ENCODE data around the gene DIS3L2.
"Not testable (repeated sequence)": the region's sequence is repeated elsewhere in the genome, so short reads cannot be mapped to it uniquely, and the experiment has no call there.

DIS3L2 gene

DNA sequence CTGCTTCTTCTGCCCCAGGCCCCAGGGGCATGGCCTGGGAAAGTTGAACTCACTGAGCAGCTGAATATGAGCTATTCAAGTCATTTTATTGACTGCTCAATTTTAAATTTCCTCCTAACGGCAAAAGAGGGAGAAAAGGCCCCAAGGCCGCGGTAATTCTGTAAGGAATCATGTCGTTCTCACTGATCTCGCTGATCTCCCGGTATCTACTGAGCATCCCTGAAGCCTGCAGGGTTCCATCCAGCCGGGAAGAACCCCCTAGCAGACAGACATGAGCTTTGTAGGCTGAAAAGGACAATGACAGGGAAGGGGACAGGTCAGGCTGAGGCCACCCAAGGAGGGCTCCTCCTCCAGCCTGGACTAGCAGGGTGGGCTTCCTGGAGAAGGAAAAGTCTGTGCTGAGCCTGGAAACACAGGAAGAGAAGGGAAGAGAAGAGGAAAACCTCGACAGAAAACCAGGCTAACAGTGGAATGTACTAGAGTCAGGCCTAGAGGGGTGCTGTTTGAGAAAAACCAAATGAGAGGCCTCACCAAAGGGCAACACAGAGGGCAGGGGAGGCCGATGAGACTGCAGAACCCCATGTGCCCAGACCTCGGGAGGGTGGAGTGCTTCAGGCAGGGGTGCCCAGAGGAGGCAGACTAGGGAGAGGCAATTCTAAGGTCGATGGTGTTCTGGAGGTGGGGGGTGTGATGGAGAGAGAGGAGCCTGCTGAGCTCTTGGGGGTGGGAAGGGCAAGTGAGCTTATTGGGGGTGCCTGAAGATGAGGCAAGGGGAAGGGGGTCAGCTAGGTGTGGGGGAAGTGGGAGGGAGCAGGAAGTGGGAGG lies 32.4 kb upstream of the DIS3L2 start:
- DNase-seq (ENCODE audit: low read depth in 2 of 2, low spot score in 1 of 2): no peak

DNA sequence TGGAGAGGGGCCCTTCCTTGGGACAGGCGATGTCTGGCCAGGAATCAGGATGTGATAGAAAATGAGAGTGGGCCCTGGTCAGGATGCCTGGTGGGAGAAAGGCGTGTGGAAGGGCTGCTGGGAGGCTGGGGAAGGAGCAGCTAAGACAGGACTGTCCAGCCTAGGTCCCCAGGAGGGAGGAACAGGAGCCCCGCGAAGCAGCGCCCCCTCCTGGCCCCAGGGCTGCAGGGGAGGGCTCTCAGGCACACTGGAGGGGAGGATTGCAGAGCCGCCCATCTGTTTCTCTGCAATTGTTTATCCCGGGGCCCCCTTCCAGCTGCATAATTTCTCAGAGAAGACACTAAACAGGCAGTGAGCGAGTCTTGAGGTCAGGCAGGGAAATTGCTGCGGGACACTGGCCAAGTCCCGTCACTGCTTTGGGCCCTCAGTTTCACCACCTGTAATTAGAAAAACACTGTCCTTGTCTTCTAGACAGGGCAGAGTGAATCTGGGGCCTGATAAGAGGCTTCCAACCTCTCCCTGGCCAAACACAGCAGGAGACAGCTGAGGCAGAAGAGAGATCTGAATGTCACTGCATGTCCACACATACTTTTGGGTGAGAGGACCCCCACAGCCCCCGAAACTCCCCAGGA lies 31.4 kb upstream of the DIS3L2 start:
- DNase-seq (ENCODE audit: low read depth in 2 of 2, low spot score in 1 of 2): no peak

DNA sequence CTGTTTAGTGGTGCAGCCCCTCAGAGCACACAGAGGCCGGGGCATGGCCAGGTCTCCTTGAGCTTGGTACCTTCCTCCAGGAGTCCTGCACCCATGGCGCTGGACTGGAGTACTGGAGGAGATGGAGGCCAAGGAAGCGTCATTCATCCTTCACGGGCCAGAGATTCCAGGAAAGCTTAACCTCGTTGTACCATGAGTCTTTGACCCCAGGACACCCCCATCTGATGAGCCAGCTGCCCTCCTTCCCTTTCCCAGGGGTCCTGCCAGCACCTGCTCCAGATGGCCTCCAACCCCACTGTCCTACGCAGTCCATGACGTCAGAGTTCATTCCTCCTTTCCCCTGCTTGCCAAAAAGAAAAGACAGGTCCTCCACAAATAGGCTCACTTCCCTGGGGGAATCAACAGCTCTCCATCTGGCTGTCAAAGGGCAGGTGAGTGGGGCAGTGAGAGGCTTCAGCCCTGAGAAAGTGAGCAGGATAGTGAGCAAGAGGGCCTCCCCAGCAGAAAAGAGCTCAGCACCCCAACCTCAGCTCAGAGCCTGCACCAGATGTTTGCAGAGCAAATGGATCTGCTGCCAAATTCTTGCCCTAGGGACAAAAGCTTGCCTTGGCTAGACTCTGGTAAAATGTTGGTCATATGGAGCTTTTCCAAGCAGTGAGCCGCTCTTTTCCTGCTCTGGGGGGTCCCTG lies 30.8 kb upstream of the DIS3L2 start:
- no peak for DNase-seq (ENCODE audit: low read depth in 2 of 2, low spot score in 1 of 2)

DNA sequence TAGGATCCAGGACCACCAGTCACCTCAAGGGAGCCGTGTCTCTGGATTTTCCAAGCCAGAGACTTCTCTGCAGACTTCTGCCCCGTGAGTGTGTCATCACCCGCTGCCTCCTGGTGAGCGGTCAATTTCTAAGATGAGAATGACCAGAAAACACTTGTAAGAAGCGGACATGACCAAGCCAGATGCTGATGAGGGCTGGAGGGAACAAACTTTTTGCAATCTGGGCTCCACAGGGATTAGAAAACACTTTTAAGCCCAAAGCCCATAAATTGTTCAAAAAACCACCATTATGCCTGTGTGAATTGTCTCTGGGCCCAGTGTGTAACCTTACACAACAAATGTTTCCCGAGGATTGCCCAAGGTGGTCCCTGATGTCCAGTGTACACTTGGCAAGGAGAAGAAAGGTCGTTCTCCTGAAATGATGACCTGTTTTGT lies 30.0 kb upstream of the DIS3L2 start:
- no peak for DNase-seq (ENCODE audit: low read depth in 2 of 2, low spot score in 1 of 2)

DNA sequence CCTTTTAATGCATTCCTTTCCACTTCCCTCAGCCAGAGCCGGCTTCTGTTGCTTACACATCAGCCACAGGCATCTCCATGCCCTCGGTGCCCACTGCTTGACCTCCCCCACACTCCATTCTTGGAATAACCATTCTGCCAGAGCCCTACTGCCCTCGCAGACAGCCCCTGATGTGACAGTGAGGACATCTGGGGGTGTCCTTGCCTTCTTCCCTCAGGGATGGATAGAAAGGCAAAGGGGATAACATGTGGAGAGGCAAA lies 28.9 kb upstream of the DIS3L2 start:
- no peak for DNase-seq (ENCODE audit: low read depth in 2 of 2, low spot score in 1 of 2)

DNA sequence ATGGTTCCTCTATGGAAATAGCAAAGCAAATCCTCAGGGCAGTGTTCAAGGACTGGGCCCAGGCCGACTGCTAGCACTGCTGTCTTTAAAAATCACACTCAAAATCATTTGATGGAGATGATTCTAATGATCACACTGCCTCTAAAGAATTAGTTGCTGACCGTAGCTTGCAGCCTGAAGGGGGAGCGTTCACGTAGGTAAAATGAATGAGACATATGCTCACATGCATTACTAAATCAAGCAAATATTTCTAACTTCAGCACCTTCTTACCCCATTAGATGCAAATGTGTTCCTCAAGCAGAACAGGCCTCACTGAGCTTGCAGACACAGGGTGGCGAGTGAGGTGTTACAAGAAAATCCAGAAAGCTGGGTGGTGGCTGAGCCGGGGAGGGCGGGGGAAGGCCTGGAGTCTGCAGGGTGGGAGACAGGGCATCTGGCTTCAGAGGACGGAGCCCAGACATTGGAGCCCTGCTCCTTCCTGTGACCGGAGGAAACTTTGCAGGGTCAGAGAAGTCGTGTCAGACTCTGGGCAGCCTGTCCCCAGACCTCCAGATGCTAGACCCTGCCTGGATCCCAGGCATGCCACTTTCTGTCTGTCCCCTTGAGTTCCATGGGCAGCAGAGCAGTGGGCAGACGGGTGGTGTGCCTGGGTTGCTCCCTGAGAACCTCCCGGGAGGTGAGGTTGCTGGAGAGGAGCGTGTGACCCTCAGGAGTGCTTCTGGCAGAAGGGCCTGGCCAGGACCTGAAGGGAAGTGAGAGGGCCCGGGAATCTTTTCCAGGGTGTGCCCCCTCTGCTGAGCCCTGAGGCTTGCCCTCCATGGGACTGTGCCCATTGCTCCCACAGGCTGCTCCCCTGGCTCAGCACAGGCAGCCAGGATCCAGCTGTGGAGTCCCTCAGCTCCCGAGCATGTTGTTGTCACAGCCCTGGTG lies 28.3 kb upstream of the DIS3L2 start:
- no peak for DNase-seq (ENCODE audit: low read depth in 2 of 2, low spot score in 1 of 2)

DNA sequence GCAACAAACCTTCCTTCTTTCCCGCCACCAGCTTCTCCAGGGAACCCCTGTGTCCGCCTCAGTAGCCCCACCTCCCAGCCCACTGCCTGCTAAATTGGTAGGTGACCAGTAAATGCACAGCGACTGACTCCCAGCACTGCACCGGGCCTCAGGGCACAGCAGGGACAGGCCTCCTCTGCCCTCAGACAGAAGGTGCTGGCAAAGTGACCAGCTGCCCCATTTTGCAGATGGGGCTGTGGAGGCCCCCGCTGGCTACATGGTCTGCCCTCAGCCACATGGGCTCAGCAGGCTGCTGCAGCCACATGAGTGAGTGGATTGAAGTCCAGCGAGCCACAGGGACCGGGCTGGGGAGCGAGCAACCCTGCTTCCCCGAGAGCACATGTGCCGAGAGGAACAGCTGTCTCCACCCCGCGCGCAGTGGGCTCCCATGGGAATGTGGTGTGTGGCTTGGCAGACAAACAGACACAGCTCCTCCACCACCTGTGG lies 27.6 kb upstream of the DIS3L2 start:
- DNase-seq (ENCODE audit: low read depth in 2 of 2, low spot score in 1 of 2): no peak

DNA sequence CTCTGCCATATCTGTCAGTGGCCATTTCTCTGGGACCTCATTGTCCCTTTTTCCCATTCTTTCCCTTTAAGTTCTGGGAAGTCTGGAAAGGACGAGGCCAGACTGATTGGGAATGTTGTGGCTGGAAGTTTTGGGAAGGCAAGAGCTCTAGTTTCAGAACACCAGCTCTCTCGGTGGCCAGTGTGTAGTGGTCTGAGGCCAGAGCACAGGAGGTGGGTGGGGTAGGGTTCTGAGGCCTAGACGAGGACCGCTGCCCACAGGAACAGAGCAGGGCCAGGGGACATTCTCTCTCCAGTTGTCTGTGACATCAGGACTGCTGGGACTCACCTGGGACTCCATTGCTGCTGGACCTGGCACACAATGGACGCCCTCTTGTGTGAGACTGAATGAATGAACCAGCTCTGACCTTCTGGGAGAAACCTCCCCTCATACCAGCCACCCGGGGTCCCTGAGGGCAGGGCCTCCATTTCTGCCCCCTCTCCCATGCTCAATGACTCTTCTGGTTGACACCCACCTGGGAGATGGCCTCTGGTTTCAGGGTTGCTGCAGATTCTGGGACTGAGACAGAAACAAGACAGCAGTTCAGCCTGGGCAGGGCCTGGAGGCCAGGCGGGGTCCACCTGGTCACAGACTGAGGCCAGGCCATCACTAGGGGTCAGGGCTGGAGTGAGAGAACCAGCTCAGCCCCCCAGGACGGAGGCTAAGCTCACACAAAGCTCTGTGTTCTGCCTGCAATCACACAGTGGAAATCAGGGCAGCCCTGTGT lies 26.9 kb upstream of the DIS3L2 start:
- no peak for DNase-seq (ENCODE audit: low read depth in 2 of 2, low spot score in 1 of 2)

DNA sequence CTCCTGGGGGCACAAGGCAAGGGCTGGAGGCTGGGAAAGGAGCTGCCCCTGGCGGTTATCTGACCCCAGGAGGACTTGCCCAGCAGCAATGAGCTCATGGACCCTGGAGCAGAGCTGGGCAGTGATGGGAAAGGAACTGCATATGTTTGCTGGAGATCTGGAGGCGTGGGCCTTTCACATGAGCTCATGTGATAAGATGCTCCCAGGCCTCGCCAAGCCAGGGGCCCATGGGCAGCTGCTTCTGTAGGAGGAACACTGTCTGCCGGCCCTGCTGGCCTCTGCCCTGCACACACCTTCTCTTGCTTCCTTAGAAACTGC lies 26.3 kb upstream of the DIS3L2 start:
- no peak for DNase-seq (ENCODE audit: low read depth in 2 of 2, low spot score in 1 of 2)

DNA sequence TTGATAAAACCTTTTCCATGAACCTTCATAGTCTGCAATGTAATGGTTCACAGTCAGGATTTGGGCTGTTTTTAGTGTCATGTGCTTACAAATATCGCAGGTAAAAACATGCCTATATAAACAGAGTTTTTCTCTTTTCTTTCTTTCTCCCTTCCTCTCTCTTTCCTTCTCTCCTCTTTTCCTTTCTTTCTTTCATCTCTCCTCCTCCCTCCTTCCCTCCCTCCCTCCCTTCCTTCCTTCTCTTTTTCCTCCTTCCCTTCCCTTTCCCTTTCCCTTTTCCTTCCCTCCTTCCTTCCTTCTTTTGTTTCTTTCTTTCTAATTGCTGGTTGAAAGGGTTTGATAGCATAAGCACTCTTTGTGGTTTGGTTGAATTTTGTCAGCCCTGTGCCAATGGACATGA lies 25.7 kb upstream of the DIS3L2 start:
- no peak for DNase-seq (ENCODE audit: low read depth in 2 of 2, low spot score in 1 of 2)

DNA sequence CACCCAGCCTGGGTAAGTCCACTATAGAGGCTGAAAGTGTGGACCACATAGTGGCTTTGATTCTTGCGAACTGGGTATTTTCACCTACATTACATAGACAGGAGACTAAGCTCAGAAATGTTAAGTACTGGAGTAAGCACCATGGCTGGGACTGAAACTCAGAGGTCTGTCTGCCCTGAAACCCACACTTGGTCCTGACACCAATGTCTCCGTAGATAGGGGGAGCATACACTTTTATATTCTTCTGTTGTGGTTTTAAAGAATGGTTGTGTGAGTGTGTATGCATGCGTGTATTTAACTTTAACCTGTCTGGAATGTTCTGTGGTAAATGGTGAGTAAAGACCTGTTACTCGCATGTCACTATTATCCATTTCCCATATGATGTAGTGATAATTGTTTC lies 25.0 kb upstream of the DIS3L2 start:
- DNase-seq (ENCODE audit: low read depth in 2 of 2, low spot score in 1 of 2): no peak

DNA sequence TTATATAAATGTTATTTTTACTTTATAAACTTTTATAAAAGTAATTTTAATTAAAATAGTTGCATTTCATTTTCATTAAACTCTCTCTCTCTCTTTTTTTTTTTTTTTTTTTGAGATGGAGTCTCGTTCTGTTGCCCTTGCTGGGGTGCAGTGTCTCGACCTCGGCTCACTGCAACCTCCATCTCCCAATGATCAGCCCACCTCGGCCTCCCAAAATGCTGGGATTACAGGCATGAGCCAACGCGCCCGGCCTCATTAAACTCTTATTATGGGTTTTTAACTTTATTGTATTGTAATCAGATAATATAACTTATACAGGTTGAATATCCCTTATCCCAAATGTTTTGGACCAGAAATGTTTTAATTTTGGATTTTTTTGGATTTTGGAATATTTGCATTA lies 24.5 kb upstream of the DIS3L2 start:
- DNase-seq (ENCODE audit: low read depth in 2 of 2, low spot score in 1 of 2): no peak

DNA sequence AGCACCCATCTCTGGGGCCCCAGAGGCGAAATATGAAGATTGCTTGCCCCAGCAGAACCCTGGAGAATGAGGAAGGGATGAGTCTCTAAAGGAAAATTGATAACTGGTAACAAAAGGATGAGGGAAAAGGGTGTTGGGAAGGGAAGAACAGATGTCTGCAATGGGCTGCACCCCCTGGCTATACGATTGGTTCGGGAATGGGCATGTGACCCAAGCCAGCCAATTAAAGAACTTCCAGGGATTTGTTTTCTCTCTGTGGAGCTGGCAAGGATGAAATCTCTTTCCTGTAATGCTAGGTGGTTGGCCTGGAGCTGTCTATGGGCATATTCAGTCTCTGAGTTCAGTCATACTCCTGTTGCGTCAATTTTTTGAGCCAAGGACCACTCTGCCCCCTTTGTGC lies 22.5 kb upstream of the DIS3L2 start:
- no peak for DNase-seq (ENCODE audit: low read depth in 2 of 2, low spot score in 1 of 2)

DNA sequence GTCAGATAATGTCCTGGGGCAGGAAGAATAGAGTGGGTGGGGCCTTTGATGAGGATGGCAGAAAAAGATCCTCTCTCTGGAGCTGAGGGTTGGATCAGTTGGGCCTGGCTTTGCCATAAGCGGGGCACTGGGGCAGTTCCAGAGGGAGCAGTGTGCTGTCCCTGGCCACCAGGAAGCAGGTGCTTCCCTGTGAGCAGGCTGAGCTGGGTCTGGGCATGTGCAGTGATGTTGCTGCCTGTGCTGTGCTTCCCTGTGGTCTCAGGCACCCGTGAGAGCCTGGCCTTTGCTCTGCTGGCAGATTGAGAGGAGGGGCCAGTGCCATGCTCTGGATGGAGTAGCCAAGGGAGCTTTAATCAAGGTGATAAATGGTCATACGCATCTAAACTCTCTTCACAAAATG lies 20.7 kb upstream of the DIS3L2 start:
- no peak for DNase-seq (ENCODE audit: low read depth in 2 of 2, low spot score in 1 of 2)

DNA sequence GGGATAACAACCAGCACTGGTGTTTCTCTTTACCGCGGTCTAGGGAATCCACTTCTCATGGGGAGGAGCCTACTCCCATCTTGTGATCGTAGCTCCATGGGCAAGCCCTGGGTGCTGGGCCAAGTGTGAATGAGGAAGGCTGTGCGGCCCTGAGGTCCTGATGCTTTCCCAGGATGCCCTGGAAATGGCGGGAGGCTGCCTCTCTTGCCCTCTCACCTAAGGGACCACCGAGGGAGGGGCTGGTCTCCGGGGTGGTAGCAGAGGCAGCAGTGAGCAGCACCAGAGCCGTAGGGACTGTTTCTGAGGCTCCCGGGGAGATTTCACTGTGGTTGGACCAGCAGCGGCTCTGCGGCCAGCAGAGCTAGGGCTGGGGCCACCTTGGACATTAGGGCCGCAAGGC lies 19.8 kb upstream of the DIS3L2 start:
- DNase-seq (ENCODE audit: low read depth in 2 of 2, low spot score in 1 of 2): no peak

DNA sequence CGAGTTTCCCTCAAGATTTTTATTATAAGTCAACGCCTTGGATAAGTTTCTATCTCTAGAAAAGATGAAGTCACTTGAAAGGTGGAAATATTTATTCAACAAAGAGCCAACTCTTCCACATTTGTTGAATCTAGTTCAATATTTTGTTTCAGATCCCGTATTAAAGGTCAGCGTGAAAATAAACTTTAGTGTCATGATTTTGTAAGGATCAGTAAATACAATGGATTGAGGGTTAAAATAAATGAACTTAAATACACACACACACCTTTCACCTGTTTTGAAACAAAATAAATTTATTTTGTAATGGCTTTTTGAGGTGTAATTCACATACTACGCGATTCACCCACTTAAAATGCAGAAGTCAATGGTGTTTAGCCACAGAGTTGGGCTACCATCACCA lies 19.3 kb upstream of the DIS3L2 start:
- no peak for DNase-seq (ENCODE audit: low read depth in 2 of 2, low spot score in 1 of 2)

DNA sequence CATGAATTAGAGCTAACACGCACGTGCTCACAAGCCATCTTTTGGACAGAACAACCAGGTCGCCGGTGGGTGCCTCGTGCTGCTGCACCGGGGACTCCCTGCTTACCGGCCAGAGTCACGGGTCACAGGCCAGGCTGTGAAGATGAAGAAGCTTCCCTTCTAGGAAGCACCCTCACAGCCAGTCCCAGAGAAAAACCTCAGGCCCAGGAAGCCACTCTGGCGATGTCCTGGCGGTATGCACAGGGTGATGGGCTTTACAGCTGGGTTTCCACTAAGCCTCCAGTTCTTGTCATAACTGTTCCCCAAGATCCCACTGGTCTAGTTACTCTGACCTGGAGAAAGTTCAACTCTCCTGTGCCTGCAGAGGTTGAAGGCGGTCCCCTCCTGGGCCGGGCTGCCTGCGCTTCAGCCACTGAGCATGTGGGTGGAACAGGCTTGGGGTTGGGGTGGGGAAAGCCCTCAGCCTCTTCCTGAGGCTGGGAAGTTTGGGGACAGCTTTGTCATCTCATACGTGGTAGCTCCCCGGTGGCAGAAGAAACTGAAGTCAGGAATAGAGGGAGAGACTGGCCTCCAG lies 15.2 kb upstream of the DIS3L2 start:
- no peak for DNase-seq (ENCODE audit: low read depth in 2 of 2, low spot score in 1 of 2)

DNA sequence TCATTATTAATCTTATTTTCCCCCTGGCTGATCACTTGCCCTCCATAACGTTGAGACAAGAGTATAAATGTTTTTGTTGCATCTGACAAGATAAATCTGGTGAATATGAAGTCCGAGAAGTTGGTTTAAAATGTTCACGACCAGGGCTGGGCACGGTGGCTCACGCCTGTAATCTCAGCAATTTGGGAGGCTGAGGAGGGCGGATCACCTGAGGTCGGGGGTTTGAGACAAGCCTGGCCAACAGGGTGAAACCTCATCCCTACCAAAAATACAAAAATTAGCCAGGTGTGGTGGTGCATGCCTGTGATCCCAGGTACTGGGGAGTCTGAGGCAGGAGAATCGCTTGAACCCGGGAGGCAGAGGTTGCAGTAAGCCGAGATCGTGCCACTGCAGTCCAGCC lies 14.4 kb upstream of the DIS3L2 start:
- DNase-seq (ENCODE audit: low read depth in 2 of 2, low spot score in 1 of 2): not testable (repeated sequence)

DNA sequence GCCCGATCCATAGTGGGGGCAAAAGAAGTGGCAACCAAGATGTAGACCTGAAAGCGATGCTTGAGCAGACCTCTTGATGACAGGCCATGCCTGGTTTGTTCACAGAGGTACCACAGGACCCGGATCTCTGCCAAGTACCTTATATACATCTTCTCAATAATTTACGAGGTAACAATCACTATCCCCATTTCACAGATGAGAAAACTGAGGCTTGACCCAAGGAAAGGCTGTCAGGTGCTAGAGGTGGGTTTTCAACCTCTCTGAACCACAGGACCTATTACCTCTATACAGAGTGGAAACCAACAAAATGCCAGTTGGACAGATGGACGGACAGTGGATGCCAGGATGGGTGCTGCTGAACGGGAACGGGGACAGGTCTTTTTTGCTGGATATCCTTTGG lies 13.8 kb upstream of the DIS3L2 start:
- no peak for DNase-seq (ENCODE audit: low read depth in 2 of 2, low spot score in 1 of 2)

DNA sequence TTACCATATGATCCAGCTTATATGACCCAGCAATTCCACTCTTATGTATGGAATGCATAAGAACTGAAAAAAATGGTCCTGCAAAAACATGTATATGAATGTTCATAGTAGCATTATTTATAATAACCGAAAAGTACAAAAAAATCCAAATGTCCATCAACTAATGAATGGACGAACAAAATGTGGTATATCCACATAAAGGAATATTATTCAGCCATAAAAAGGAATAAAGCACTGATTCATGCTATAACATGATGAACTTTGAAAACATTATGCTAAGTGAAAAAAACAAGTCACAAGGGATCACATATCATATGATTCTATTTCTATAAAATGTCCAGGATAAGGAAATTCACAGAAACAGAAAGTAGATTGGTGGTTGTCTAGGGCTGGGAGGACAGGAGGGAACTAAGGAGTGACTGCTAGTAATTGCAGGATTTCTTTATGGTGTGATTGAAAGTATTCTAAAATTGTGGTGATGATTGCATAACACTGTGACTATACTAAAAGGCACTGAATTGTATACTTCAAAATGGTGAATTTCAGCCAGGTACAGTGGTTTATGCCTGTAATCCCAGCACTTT lies 10.0 kb upstream of the DIS3L2 start:
- no peak for DNase-seq (ENCODE audit: low read depth in 2 of 2, low spot score in 1 of 2)

Measured in stimulated activated CD8-positive, alpha-beta memory T cell treated with anti-CD3 and anti-CD28 coated beads, Interleukin-4, amount 100 ng/mL, for 1 hour (primary cell).